Measurements from ENCODE around the gene FAXC.

FAXC gene

DNA sequence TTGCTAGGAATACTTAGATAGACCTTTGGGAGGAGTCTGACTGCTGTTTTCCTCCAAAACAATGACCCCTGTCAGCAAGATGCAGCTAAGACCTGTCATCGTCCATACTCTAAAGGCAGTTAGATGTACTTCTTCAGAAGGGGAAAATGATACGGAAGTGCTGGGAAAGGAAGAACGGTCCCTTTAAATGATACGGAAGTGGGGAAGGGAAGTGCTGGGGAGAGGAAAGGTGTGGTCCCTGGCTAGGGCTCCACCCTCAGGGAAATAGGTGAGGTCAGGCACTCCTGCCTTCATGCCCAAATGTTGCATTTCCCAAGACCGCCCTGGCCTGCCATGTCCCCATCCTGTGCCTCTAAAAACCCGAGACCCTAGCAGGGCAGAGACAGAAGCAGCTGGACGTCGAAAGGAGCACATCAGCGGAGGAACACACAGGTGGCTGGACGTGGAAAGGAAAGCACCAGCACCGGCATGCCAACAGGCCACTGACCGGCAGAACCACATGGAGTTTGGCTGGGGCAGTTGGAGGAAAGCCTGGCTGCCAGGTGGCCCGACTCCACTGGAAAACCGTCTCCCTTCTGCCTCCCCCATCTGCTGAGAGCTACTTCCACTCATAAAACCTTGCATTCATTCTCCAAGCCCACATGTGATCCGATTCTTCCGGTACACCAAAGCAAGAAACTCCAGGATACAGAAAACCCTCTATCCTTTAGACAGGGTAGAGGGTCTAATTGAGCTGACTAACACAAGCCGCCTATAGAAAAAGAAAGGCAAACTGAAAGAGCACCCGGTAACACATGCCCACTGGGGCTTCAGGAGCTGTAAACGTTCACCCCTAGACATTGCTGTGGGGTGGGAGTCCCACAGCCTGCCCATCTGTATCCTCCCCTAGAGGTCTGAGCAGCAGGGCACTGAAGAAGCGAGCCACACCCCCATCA lies 94.6 kb downstream of the FAXC start:
- no peaks in the 10 kb centered on the region for H3K27me3 ChIP-seq (ENCODE audit: low read depth, low read length)
- H3K36me3 ChIP-seq (replicated peaks; ENCODE audit: low read depth, low read length) = no peaks in the 10 kb centered on the region
- H3K4me2 ChIP-seq (ENCODE audit: low read length) = no peak overlapping the region
- no peak overlapping the region for H2AFZ ChIP-seq (ENCODE audit: low read depth, low read length)
- H3K27ac ChIP-seq (ENCODE audit: low read length) = no peak overlapping the region
- H3K4me1 ChIP-seq (ENCODE audit: low read length) = no peaks in the 10 kb centered on the region
- no peaks in the 10 kb centered on the region for H3K9me3 ChIP-seq (ENCODE audit: insufficient read depth, low read length)
- no peaks in the 10 kb centered on the region for H3K79me2 ChIP-seq (ENCODE audit: low read length)
- TF ChIP-seq EZH2phosphoT487 (IDR thresholded peaks at IDR 0.05; ENCODE audit: low read depth) = no peak
- TF ChIP-seq, protein P1, sequence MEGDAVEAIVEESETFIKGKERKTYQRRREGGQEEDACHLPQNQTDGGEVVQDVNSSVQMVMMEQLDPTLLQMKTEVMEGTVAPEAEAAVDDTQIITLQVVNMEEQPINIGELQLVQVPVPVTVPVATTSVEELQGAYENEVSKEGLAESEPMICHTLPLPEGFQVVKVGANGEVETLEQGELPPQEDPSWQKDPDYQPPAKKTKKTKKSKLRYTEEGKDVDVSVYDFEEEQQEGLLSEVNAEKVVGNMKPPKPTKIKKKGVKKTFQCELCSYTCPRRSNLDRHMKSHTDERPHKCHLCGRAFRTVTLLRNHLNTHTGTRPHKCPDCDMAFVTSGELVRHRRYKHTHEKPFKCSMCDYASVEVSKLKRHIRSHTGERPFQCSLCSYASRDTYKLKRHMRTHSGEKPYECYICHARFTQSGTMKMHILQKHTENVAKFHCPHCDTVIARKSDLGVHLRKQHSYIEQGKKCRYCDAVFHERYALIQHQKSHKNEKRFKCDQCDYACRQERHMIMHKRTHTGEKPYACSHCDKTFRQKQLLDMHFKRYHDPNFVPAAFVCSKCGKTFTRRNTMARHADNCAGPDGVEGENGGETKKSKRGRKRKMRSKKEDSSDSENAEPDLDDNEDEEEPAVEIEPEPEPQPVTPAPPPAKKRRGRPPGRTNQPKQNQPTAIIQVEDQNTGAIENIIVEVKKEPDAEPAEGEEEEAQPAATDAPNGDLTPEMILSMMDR (IDR thresholded peaks at IDR 0.05; ENCODE audit: low read depth, low read length) = no peak
- H3K4me3 ChIP-seq (ENCODE audit: low read length) = no peak overlapping the region
- no peak overlapping the region for H3K9ac ChIP-seq (ENCODE audit: low read length)
- H4K20me1 ChIP-seq (ENCODE audit: insufficient read depth, low read length) = no peaks in the 10 kb centered on the region

DNA sequence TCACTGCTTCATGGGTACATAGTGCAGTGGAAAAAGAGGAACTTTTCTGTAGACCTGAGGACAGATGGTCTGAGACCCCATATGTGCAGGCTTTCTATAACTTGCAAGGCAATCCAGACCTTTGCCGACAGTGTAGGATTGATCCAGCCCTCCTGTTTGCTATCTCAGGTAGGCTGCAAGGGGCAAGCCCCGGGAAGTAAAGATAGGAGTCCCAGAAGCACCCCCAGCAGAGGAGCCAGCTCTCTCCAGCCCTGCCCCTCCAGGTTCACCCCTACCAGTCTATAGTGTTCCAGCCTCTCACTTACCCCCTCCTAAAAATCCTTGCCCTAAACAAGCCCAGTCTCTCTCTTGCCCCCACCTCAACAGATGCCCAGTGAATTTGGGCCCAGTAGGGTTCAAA lies 96.2 kb downstream of the FAXC start:
- Histone ChIP-seq H3K4me1 (ENCODE audit: low read length) (no peaks in the 10 kb centered on the region), H3K27me3 (ENCODE audit: low read depth, low read length) (no peaks in the 10 kb centered on the region), H3K9ac (ENCODE audit: low read length) (no peak overlapping the region), H3K36me3 (replicated peaks; ENCODE audit: low read depth, low read length) (no peaks in the 10 kb centered on the region), H3K9me3 (ENCODE audit: insufficient read depth, low read length) (no peaks in the 10 kb centered on the region), H3K27ac (ENCODE audit: low read length) (no peak overlapping the region), H3K4me3 (ENCODE audit: low read length) (no peak overlapping the region), H4K20me1 (ENCODE audit: insufficient read depth, low read length) (no peaks in the 10 kb centered on the region), H3K4me2 (ENCODE audit: low read length) (no peak overlapping the region), H2AFZ (ENCODE audit: low read depth, low read length) (no peak overlapping the region), H3K79me2 (ENCODE audit: low read length) (no peaks in the 10 kb centered on the region)
- TF ChIP-seq, protein P1 (IDR thresholded peaks at IDR 0.05; ENCODE audit: low read depth, low read length) = no peak
- no peak for TF ChIP-seq EZH2phosphoT487 (IDR thresholded peaks at IDR 0.05; ENCODE audit: low read depth)

DNA sequence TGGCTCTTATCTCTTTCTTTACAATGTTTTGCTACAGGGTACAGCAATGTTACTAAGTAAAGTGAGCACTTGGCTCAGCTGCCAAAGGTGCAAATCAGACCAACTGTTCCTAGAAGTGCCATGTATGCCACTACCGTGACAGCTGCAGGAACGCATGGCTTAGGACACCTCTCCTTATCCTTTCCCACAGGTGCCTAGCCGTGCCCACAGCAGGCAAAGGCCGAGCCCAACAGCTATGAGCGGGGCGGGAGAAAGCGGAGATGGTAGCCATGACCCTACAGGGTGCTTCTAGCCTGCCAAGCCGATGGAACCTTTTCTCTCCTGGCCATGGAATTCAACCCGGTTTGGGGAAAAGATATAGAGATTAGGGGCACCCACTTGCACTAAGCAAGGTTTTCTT lies 97.1 kb downstream of the FAXC start:
- H3K4me2 ChIP-seq (ENCODE audit: low read length) = no peak overlapping the region
- peaks cover 3% of the 10 kb centered on the region; the same call in 1 of the 2 replicates for H3K27me3 ChIP-seq (ENCODE audit: low read depth, low read length)
- H3K36me3 ChIP-seq (replicated peaks; ENCODE audit: low read depth, low read length) = no peaks in the 10 kb centered on the region
- H3K27ac ChIP-seq (ENCODE audit: low read length) = no peak overlapping the region
- H3K4me3 ChIP-seq (ENCODE audit: low read length) = no peak overlapping the region
- H3K4me1 ChIP-seq (ENCODE audit: low read length) = no peaks in the 10 kb centered on the region
- TF ChIP-seq, protein P1 (IDR thresholded peaks at IDR 0.05; ENCODE audit: low read depth, low read length) = no peak
- no peak for TF ChIP-seq EZH2phosphoT487 (IDR thresholded peaks at IDR 0.05; ENCODE audit: low read depth)
- H4K20me1 ChIP-seq (ENCODE audit: insufficient read depth, low read length) = no peaks in the 10 kb centered on the region
- no peak overlapping the region for H3K9ac ChIP-seq (ENCODE audit: low read length)
- H3K9me3 ChIP-seq (ENCODE audit: insufficient read depth, low read length) = no peaks in the 10 kb centered on the region
- H2AFZ ChIP-seq (ENCODE audit: low read depth, low read length) = no peak overlapping the region
- no peaks in the 10 kb centered on the region for H3K79me2 ChIP-seq (ENCODE audit: low read length)

DNA sequence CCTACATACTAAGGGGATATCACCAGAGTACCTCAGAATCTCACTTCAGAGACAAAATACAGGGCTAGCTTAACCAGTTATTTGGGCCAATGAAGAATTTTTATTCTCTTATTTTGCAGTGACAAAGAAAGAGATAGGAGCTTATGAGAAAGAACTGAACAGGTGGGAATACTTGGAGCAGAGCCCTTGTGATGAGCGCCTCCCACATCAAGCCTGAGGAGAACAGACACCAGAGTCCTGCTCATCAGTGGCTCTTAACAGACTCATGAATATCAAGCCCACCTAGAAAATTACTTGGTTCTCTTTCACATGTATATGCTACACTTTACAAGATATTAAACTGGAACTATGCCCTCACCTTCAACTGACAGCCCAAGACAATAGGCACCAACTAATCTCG lies 99.0 kb downstream of the FAXC start:
- no peaks in the 10 kb centered on the region for H3K4me1 ChIP-seq (ENCODE audit: low read length)
- H3K4me3 ChIP-seq (ENCODE audit: low read length) = no peak overlapping the region
- peaks cover 3% of the 10 kb centered on the region; the same call in 1 of the 2 replicates for H3K27me3 ChIP-seq (ENCODE audit: low read depth, low read length)
- H3K4me2 ChIP-seq (ENCODE audit: low read length) = no peak overlapping the region
- no peaks in the 10 kb centered on the region for H3K36me3 ChIP-seq (replicated peaks; ENCODE audit: low read depth, low read length)
- TF ChIP-seq, protein P1 (IDR thresholded peaks at IDR 0.05; ENCODE audit: low read depth, low read length) = no peak
- no peak for TF ChIP-seq EZH2phosphoT487 (IDR thresholded peaks at IDR 0.05; ENCODE audit: low read depth)
- no peaks in the 10 kb centered on the region for H3K9me3 ChIP-seq (ENCODE audit: insufficient read depth, low read length)
- no peak overlapping the region for H3K27ac ChIP-seq (ENCODE audit: low read length)
- H2AFZ ChIP-seq (ENCODE audit: low read depth, low read length) = no peak overlapping the region
- no peaks in the 10 kb centered on the region for H4K20me1 ChIP-seq (ENCODE audit: insufficient read depth, low read length)
- H3K9ac ChIP-seq (ENCODE audit: low read length) = no peak overlapping the region
- H3K79me2 ChIP-seq (ENCODE audit: low read length) = no peaks in the 10 kb centered on the region

Measured in OCI-LY3 (cell line).